GM10266 (cell line): ENCODE data around the gene SYCP2.

Experiments used
- DNase-seq: peaks from one replicate; pipeline ENCODE4 v3.0.0; 2012; ENCODE audit errors: extremely low spot score
- TF ChIP-seq, protein P1 (sequence below): IDR thresholded peaks from 2 replicates; pipeline ENCODE4 v1.5.1; 2012; ENCODE audit warnings: mild to moderate bottlenecking, low read depth; ENCODE audit not compliant: control insufficient read depth, insufficient read depth; ENCODE audit errors: missing control alignments

Gene SYCP2

DNA sequence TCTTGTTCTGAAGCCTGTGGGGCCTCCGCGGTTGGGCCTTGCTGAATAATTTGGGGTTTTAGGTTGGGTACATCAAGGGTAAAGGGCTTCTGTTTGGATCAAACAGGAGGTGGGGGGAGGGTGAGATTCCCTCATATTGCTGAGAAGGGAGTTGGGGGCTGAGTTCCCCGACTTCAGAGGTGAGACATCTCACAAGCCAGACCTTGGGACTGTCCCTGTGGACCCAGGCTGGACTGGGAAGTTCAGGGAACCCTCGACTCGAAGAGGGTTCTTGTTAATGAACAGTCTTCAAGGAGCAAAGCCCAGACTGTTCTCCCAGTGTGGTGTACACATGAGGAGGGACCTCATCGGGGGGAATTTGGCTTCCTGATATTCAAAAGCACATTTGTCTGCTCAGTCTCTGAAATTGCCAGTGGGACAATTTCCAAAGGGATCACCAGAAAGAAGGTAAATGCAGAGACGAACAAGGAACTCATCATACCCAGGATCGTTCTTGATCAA lies 118.5 kb downstream of the SYCP2 start:
- no peak for DNase-seq
- TF ChIP-seq, protein P1, sequence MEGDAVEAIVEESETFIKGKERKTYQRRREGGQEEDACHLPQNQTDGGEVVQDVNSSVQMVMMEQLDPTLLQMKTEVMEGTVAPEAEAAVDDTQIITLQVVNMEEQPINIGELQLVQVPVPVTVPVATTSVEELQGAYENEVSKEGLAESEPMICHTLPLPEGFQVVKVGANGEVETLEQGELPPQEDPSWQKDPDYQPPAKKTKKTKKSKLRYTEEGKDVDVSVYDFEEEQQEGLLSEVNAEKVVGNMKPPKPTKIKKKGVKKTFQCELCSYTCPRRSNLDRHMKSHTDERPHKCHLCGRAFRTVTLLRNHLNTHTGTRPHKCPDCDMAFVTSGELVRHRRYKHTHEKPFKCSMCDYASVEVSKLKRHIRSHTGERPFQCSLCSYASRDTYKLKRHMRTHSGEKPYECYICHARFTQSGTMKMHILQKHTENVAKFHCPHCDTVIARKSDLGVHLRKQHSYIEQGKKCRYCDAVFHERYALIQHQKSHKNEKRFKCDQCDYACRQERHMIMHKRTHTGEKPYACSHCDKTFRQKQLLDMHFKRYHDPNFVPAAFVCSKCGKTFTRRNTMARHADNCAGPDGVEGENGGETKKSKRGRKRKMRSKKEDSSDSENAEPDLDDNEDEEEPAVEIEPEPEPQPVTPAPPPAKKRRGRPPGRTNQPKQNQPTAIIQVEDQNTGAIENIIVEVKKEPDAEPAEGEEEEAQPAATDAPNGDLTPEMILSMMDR = no peak

DNA sequence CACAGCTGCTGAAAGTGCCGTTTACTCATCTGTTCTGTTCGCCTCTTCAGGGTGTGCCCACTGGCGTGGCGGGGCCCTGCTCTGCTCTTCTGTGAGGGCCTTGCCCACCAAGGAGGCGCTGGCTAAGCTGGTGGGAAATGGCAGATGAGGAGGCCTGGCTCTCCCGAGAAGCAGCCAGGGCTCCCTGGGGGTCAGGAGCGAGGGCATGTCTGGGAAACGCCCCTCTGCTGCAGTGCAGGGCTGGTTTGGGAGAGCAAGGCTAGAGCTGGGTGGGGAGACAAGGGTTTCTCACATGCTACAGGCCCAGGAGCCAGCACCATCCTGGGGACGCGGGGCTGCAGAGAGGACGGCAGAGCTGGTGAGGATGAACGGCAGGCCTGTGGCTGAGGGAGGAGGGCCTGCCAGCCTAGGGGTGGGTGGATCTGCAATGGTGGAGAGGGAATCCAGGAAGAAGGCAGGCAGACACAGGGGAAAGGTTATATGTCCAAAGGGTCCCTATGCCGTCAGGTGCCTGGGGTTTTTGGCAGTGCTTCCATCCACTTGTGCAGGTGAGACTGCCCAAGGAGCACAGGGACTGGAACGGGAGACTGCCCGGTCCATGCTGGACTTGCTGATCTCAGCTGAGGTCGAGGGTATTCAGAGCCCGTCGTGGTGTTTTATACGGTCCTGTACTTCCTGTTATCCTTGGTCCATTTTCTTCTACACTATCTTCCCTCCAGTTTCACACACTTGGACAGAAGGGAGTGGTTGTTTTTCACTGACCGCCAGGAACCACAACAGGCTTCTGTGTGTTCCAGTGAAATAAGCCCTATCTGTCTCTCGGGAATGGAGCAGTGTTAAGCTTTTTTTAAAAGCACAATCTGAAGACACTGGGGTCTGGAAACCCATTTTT lies 119.2 kb downstream of the SYCP2 start:
- DNase-seq = no peak
- TF ChIP-seq, protein P1 = no peak
